ENCODE results near the gene INO80D. TPM values are rescaled to one million over a fixed set of nuclear protein-coding genes. Genes with fewer than 3 reads are reported as not detected.

The INO80D gene
- total RNA-seq, 1 experiment from 2014 or later = 46.0 TPM

- no peak overlapping the region for H2BK120ac ChIP-seq (ENCODE audit: low read depth, low read length, poor library complexity, severe bottlenecking)
- no peaks in the 10 kb centered on the region for H4K20me1 ChIP-seq (ENCODE audit: control insufficient read depth, insufficient read depth, insufficient read length)
- no peak overlapping the region for H2BK20ac ChIP-seq (ENCODE audit: low read depth, low read length, poor library complexity, severe bottlenecking)
- no peak overlapping the region for H4K5ac ChIP-seq (ENCODE audit: insufficient read length, low read depth, low read length)
- no peaks in the 10 kb centered on the region for H3K27me3 ChIP-seq (ENCODE audit: insufficient read depth, low read length)
- peaks cover 20 to 46% (median 29%) of the 10 kb centered on the region in 3 experiments; a peak in 6 of 7 replicates for H3K36me3 Mint-ChIP-seq (ENCODE audit: insufficient read depth in 1 of 3, low read depth in 3 of 3)
- H3K4ac ChIP-seq (ENCODE audit: low read depth, low read length) = no peak overlapping the region
- H3K79me2 ChIP-seq (ENCODE audit: insufficient read depth, low read length) = no peaks in the 10 kb centered on the region
- no peak overlapping the region for H3K23ac ChIP-seq (ENCODE audit: insufficient read length, low read depth, low read length)
- no CpG with 5 or more reads among the region's 1 CpG for WGBS (ENCODE audit: extremely low coverage, insufficient read length, low lambda C conversion rate)
- H4K91ac ChIP-seq (ENCODE audit: insufficient read length, low read depth, low read length) = no peak overlapping the region
- H2AK5ac ChIP-seq (ENCODE audit: insufficient read length, low read length) = no peak overlapping the region
- no peaks in the 10 kb centered on the region for H3K27me3 Mint-ChIP-seq (ENCODE audit: low read depth)
- H3K9me3 Mint-ChIP-seq = no peaks in the 10 kb centered on the region
- no peak overlapping the region for H4K8ac ChIP-seq (replicated peaks; ENCODE audit: insufficient read length, low read depth, low read length)
- H3K4me2 ChIP-seq (ENCODE audit: insufficient read depth, insufficient read length, low read length) = no peak overlapping the region
- no peak for DNase-seq
- no peak for TF ChIP-seq CTCF (conservative IDR thresholded peaks at IDR 0.05)
- no peak overlapping the region for H2AFZ ChIP-seq (ENCODE audit: low read length)
- H3K9ac ChIP-seq (ENCODE audit: extremely low read depth, insufficient read length, low read length) = no peak overlapping the region
- H2BK12ac ChIP-seq (ENCODE audit: insufficient read length, low read depth, low read length) = no peak overlapping the region
- H2BK5ac ChIP-seq (ENCODE audit: insufficient read length, low read length) = no peak overlapping the region
- no peak overlapping the region for H2BK15ac ChIP-seq (ENCODE audit: low read depth, low read length)
- H3K14ac ChIP-seq (ENCODE audit: insufficient read depth, low read length) = no peak overlapping the region
- no peak overlapping the region for H3K4me3 Mint-ChIP-seq
- peaks cover 5 to 6% of the 10 kb centered on the region in 2 experiments for H3K4me1 Mint-ChIP-seq
- H3K27ac Mint-ChIP-seq = no peak overlapping the region
- no peak overlapping the region for H3K18ac ChIP-seq (ENCODE audit: insufficient read length, low read depth, low read length)
- no peaks in the 10 kb centered on the region for H3K79me1 ChIP-seq (ENCODE audit: insufficient read depth, low read depth, low read length, poor library complexity, severe bottlenecking)
- H3T11ph ChIP-seq (ENCODE audit: low read length) = no peak overlapping the region
- no peaks in the 10 kb centered on the region for H3K9me3 ChIP-seq (ENCODE audit: control insufficient read depth, low read depth, low read length)
- H3K23me2 ChIP-seq (ENCODE audit: insufficient read length, low read depth, low read length, poor library complexity, severe bottlenecking) = no peaks in the 10 kb centered on the region
- H3K27ac ChIP-seq (ENCODE audit: insufficient read length, low read depth, low read length) = no peak overlapping the region
- no peak overlapping the region for H3K56ac ChIP-seq (ENCODE audit: insufficient read length, low read depth, low read length)
- H3K4me1 ChIP-seq (ENCODE audit: insufficient read depth, low read length) = no peaks in the 10 kb centered on the region
Measured at GRCh38 chr2:206000776-206001175, 85.2 kb downstream of the INO80D start.

Data from H9 (cell line).